ENCODE measurements around the gene CKS1B. TPM values are rescaled to one million over a fixed set of nuclear protein-coding genes. Genes with fewer than 3 reads are reported as not detected.

CKS1B gene
- total and polyA plus RNA-seq, 9 of the 15 experiments (the other 6 are each of a cell fraction or from before 2014, with no cell fraction given): 215 to 1,103 (median 460) TPM

- peak; percentile 20 for TF ChIP-seq TAF9B (IDR thresholded peaks at IDR 0.05; ENCODE audit: partially characterized antibody)
- TF ChIP-seq RBM14 (IDR thresholded peaks at IDR 0.05; ENCODE audit: borderline replicate concordance, insufficient read depth, low read depth, low read length): no peak
- no peak for TF ChIP-seq BRF1 (IDR thresholded peaks at IDR 0.05; ENCODE audit: borderline replicate concordance, extremely low read depth, insufficient read length)
- no peak for TF ChIP-seq ZNF175 (CRISPR knock-in tag; IDR thresholded peaks at IDR 0.05; ENCODE audit: low read depth)
- no peak for TF ChIP-seq ZNF140 (CRISPR knock-in tag; IDR thresholded peaks at IDR 0.05)
- TF ChIP-seq ZNF780A (CRISPR knock-in tag; IDR thresholded peaks at IDR 0.05): no peak
- TF ChIP-seq SETDB1 (IDR thresholded peaks at IDR 0.05; ENCODE audit: low read length): no peak
- TF ChIP-seq NEUROD1 (IDR thresholded peaks at IDR 0.05; ENCODE audit: borderline replicate concordance, low read depth, low read length, partially characterized antibody): peak; percentile 96
- no peak for TF ChIP-seq CSDE1 (IDR thresholded peaks at IDR 0.05)
- peak; percentile 50; the same call in 1 of the 2 replicates for TF ChIP-seq TEAD4 (IDR thresholded peaks at IDR 0.05; ENCODE audit: low read length)
- TF ChIP-seq TEAD4 (CRISPR knock-in tag; IDR thresholded peaks at IDR 0.05; ENCODE audit: borderline replicate concordance): no peak
- no peak for TF ChIP-seq ZNF444 (CRISPR knock-in tag; IDR thresholded peaks at IDR 0.05)
- TF ChIP-seq IRF9 (tag; IDR thresholded peaks at IDR 0.05): no peak
- TF ChIP-seq NCOA6 (IDR thresholded peaks at IDR 0.05): no peak
- no peak for TF ChIP-seq ZZZ3 (IDR thresholded peaks at IDR 0.05)
- no peak for TF ChIP-seq SFPQ (IDR thresholded peaks at IDR 0.05; ENCODE audit: low read depth, low read length)
- peak; percentile 75; the same call in 1 of the 2 replicates for TF ChIP-seq THRB (CRISPR knock-in tag; conservative IDR thresholded peaks at IDR 0.05)
- no peak for TF ChIP-seq ELK3 (CRISPR knock-in tag; IDR thresholded peaks at IDR 0.05)
- no peak for TF ChIP-seq NRF1 (conservative IDR thresholded peaks at IDR 0.05 in 1 of 2, IDR thresholded peaks at IDR 0.05 in 1 of 2)
- no peak for TF ChIP-seq NFE2 (IDR thresholded peaks at IDR 0.05; ENCODE audit: low read depth)
- TF ChIP-seq MYC (IDR thresholded peaks at IDR 0.05; ENCODE audit: low read depth, low read length): peak; percentile 95
- TF ChIP-seq MYC (CRISPR knock-in tag; IDR thresholded peaks at IDR 0.05; ENCODE audit: borderline replicate concordance, low read depth): 0 out of 2 replicates have a peak, but pooled peaks have one; percentile 72
- no peak for TF ChIP-seq THRAP3 (IDR thresholded peaks at IDR 0.05; ENCODE audit: borderline replicate concordance)
Observed at GRCh38 chr1:154974102-154974807, at the start of gene CKS1B (continued).
